Liver (tissue), 9 donors: ENCODE measurements around the gene PRPF6. TPM values are rescaled to one million over a fixed set of nuclear protein-coding genes. Genes with fewer than 3 reads are reported as not detected.

Experiments
- DNase-seq: peaks from one replicate; pipeline ENCODE4 v3.0.0-alpha.2; 2017; ENCODE audit warnings: low spot score
- H3K27ac ChIP-seq, 2 donors: one replicate each; pipeline ENCODE4 v1.7.0; 2013; ENCODE audit warnings: inconsistent platforms in 2 of 2, low read length in 2 of 2, control low read depth in 1 of 2, low read depth in 1 of 2, mild to moderate bottlenecking in 1 of 2
- H3K27me3 ChIP-seq, 4 donors: one replicate each; pipeline versions ENCODE4 v1.6.1 to v1.7.0; 2013; ENCODE audit warnings: low read length in 3 of 4, inconsistent platforms in 1 of 4, mild to moderate bottlenecking in 1 of 4, moderate library complexity in 1 of 4; ENCODE audit not compliant: control insufficient read depth in 4 of 4, insufficient read depth in 4 of 4
- H3K36me3 ChIP-seq, 4 donors: one replicate each; pipeline versions ENCODE4 v1.6.1 to v1.7.0; 2013; ENCODE audit warnings: low read length in 3 of 4, mild to moderate bottlenecking in 3 of 4, low read depth in 1 of 4, moderate library complexity in 1 of 4; ENCODE audit not compliant: control insufficient read depth in 4 of 4, insufficient read depth in 3 of 4
- H3K4me1 ChIP-seq, 4 donors: one replicate each; pipeline versions ENCODE4 v1.6.1 to v1.7.0; 2013; ENCODE audit warnings: low read length in 3 of 4, mild to moderate bottlenecking in 3 of 4, moderate library complexity in 1 of 4; ENCODE audit not compliant: control insufficient read depth in 4 of 4, insufficient read depth in 4 of 4
- H3K4me3 ChIP-seq, 3 donors: one replicate each; pipeline versions ENCODE4 v1.6.1 to v1.7.0; 2013; ENCODE audit warnings: low read length in 3 of 3, control low read depth in 1 of 3, low read depth in 1 of 3, mild to moderate bottlenecking in 1 of 3
- H3K9ac ChIP-seq, 2 donors: one replicate each; pipeline ENCODE4 v1.7.0; 2013; ENCODE audit warnings: low read length in 2 of 2, mild to moderate bottlenecking in 2 of 2, moderate library complexity in 2 of 2, control low read depth in 1 of 2, low read depth in 1 of 2
- H3K9me3 ChIP-seq, 4 donors: one replicate each; pipeline versions ENCODE4 v1.6.1 to v1.7.0; 2013; ENCODE audit warnings: low read length in 3 of 4; ENCODE audit not compliant: control insufficient read depth in 4 of 4
- EGR1 ChIP-seq, 2 donors: IDR thresholded peaks; 2 replicates each; pipeline ENCODE4 v1.6.1; 2016 to 2018; ENCODE audit warnings: antibody characterized with exemption in 2 of 2, low read depth in 2 of 2
- FOXA2 ChIP-seq: IDR thresholded peaks from 2 replicates; pipeline ENCODE4 v1.6.1; 2016; ENCODE audit warnings: antibody characterized with exemption
- GABPA ChIP-seq, 2 donors: IDR thresholded peaks in 1 of 2; conservative IDR thresholded peaks in 1 of 2; 2 replicates each; pipeline ENCODE4 v1.6.1; 2016; ENCODE audit warnings: antibody characterized with exemption in 2 of 2, mild to moderate bottlenecking in 1 of 2, moderate library complexity in 1 of 2
- HNF4A ChIP-seq, 2 donors: conservative IDR thresholded peaks; 2 replicates each; pipeline ENCODE4 v1.6.1; 2016; ENCODE audit warnings: antibody characterized with exemption in 2 of 2, mild to moderate bottlenecking in 2 of 2
- JUND ChIP-seq, 2 donors: IDR thresholded peaks; 2 replicates each; pipeline ENCODE4 v1.6.1; 2016; ENCODE audit warnings: antibody characterized with exemption in 2 of 2
- NR2F2 ChIP-seq: IDR thresholded peaks from 2 replicates; pipeline ENCODE4 v1.6.1; 2016; ENCODE audit warnings: antibody characterized with exemption
- RXRA ChIP-seq, 2 donors: IDR thresholded peaks; 2 replicates each; pipeline ENCODE4 v1.6.1; 2017 to 2018; ENCODE audit warnings: antibody characterized with exemption in 2 of 2, mild to moderate bottlenecking in 1 of 2
- TAF1 ChIP-seq: conservative IDR thresholded peaks from 2 replicates; pipeline ENCODE4 v1.6.1; 2016; ENCODE audit warnings: antibody characterized with exemption, mild to moderate bottlenecking
- YY1 ChIP-seq: IDR thresholded peaks from 2 replicates; pipeline ENCODE4 v1.6.1; 2016; ENCODE audit warnings: antibody characterized with exemption, mild to moderate bottlenecking
- WGBS: extraction: QIAGEN DNeasy Blood & Tissue Kit; methylation state at CpG from one replicate; pipeline ENCODE4 v1.1.7; 2013; 5-methylcytosine and 5-hydroxymethylcytosine counted together
- polyA plus RNA-seq, 2 donors: library from polyadenylated mRNA; stranded (reverse) in 1 of 2; unstranded in 1 of 2; fragments of 200-250 nt in 1 of 2; fragments of >200 nt in 1 of 2; fragmentation: Nextera tagmentation in 1 of 2; extraction: Ambion mirVana in 1 of 2; gene quantifications; one replicate each; pipeline versions ENCODE4 v1.2.1 to v1.2.3, GENCODE V29; 2013 to 2015
- total RNA-seq, 2 donors: library from RNA; depleted of rRNA; stranded (reverse); fragments of >200 nt; gene quantifications; one replicate each; pipeline ENCODE4 v1.2.3, GENCODE V29; 2014
- TF ChIP-seq, protein P1 (sequence below): IDR thresholded peaks from 2 replicates; pipeline ENCODE4 v1.6.1; 2016; ENCODE audit warnings: antibody characterized with exemption
- TF ChIP-seq, protein P2 (sequence below): IDR thresholded peaks from 2 replicates; pipeline ENCODE4 v1.6.1; 2016; ENCODE audit warnings: antibody characterized with exemption, mild to moderate bottlenecking
- TF ChIP-seq, protein P3 (sequence below): IDR thresholded peaks from 2 replicates; pipeline ENCODE4 v1.6.1; 2016; ENCODE audit warnings: antibody characterized with exemption
- TF ChIP-seq, protein P4 (sequence below): fragments of 150-350 bp; IDR thresholded peaks from 2 replicates; pipeline ENCODE4 v1.5.1; 2017; ENCODE audit warnings: improper control_type of control experiment, low read depth, low read length; ENCODE audit not compliant: missing input control
- donor health status: healthy.
- donor health status: healthy.
- donor health status: healthy.
- donor health status: healthy.
- donor health status: healthy.

Gene PRPF6
- total and polyA plus RNA-seq, 4 donors, result 16.3 to 24.9 (median 23.1) TPM

- H3K4me1 ChIP-seq, result peaks cover 27 to 61% (median 55%) of the 10 kb centered on the region in 4 donors
- H3K9me3 ChIP-seq, result no peaks in the 10 kb centered on the region
- H3K36me3 ChIP-seq, result no peaks in the 10 kb centered on the region
- H3K4me3 ChIP-seq, result peak within 1 kb of the TSS; percentile 71 to 89 (median 83)
- WGBS, result 8% methylated on average over 85 of the region's 85 CpGs
- DNase-seq, result peak; percentile 95
- H3K27me3 ChIP-seq, result no peaks in the 10 kb centered on the region
- TF ChIP-seq RXRA (IDR thresholded peaks at IDR 0.05) (peak; percentile 13 to 15), JUND (IDR thresholded peaks at IDR 0.05) (no peak), FOXA2 (no peak), YY1 (peak; percentile 61), TAF1 (no peak), EGR1 (IDR thresholded peaks at IDR 0.05; ENCODE audit: low read depth in 2 of 2) (no peak), NR2F2 (no peak), GABPA (IDR thresholded peaks at IDR 0.05 in 1 of 2, conservative IDR thresholded peaks at IDR 0.05 in 1 of 2) (peak in 1 of 2 donors; percentile 79), HNF4A (conservative IDR thresholded peaks at IDR 0.05) (peak in 1 of 2 donors; percentile 21)
- TF ChIP-seq, protein P1, sequence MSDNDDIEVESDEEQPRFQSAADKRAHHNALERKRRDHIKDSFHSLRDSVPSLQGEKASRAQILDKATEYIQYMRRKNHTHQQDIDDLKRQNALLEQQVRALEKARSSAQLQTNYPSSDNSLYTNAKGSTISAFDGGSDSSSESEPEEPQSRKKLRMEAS, result peak; percentile 51
- TF ChIP-seq, protein P2, sequence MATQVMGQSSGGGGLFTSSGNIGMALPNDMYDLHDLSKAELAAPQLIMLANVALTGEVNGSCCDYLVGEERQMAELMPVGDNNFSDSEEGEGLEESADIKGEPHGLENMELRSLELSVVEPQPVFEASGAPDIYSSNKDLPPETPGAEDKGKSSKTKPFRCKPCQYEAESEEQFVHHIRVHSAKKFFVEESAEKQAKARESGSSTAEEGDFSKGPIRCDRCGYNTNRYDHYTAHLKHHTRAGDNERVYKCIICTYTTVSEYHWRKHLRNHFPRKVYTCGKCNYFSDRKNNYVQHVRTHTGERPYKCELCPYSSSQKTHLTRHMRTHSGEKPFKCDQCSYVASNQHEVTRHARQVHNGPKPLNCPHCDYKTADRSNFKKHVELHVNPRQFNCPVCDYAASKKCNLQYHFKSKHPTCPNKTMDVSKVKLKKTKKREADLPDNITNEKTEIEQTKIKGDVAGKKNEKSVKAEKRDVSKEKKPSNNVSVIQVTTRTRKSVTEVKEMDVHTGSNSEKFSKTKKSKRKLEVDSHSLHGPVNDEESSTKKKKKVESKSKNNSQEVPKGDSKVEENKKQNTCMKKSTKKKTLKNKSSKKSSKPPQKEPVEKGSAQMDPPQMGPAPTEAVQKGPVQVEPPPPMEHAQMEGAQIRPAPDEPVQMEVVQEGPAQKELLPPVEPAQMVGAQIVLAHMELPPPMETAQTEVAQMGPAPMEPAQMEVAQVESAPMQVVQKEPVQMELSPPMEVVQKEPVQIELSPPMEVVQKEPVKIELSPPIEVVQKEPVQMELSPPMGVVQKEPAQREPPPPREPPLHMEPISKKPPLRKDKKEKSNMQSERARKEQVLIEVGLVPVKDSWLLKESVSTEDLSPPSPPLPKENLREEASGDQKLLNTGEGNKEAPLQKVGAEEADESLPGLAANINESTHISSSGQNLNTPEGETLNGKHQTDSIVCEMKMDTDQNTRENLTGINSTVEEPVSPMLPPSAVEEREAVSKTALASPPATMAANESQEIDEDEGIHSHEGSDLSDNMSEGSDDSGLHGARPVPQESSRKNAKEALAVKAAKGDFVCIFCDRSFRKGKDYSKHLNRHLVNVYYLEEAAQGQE, result no peak
- TF ChIP-seq, protein P3, sequence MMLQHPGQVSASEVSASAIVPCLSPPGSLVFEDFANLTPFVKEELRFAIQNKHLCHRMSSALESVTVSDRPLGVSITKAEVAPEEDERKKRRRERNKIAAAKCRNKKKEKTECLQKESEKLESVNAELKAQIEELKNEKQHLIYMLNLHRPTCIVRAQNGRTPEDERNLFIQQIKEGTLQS, result no peak
- TF ChIP-seq, protein P4, sequence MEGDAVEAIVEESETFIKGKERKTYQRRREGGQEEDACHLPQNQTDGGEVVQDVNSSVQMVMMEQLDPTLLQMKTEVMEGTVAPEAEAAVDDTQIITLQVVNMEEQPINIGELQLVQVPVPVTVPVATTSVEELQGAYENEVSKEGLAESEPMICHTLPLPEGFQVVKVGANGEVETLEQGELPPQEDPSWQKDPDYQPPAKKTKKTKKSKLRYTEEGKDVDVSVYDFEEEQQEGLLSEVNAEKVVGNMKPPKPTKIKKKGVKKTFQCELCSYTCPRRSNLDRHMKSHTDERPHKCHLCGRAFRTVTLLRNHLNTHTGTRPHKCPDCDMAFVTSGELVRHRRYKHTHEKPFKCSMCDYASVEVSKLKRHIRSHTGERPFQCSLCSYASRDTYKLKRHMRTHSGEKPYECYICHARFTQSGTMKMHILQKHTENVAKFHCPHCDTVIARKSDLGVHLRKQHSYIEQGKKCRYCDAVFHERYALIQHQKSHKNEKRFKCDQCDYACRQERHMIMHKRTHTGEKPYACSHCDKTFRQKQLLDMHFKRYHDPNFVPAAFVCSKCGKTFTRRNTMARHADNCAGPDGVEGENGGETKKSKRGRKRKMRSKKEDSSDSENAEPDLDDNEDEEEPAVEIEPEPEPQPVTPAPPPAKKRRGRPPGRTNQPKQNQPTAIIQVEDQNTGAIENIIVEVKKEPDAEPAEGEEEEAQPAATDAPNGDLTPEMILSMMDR, result no peak
- H3K27ac ChIP-seq, result peak within 1 kb of the TSS; percentile 64 to 74
- peak within 1 kb of the TSS; percentile 52 to 85 for H3K9ac ChIP-seq
Observed at GRCh38 chr20:64062596-64063388, 81.9 kb downstream of the PRPF6 start, which contains the start of gene TCEA2. Gene TCEA2, plus strand, starts transcription at chr20:64063198. Its CDS starts 115 bp downstream, at chr20:64063313.

DNA sequence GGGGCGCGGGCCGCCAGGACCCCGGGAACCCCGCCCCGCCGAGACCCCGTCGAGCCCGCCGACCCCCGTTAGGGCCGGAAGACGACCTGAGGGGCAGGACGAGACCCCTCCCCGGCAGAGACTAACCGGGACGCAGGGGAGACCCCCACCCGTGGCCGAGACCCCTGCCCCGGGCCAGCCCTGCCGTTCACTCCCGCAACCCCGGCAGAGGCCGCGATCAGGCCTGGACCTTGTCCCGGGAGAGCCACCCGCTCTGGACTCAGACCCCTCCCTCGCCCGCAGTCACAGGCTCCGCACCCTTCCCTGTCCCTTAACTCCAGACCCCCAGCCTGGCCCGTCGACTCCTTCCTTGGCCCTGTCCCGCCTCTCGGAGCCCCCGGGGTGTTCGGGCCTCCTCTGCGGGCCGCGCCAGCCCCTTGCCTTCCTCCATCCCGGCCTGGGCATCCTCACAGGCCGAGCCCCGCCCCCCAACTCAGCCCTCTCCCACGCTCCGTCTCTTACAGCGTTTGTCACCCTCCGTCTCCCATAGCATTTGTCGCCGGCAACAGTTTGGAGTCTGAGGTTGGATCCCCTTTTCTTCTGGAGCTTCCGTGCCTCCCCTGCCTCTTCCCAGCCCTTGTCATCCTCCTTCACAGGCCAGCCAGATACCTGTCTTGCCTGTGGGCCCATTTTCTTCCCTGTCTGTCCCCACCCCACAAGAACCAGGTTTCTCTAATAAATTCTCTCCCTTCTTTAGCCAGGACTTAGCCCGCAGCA, 82.6 kb downstream of the PRPF6 start:
- H3K36me3 ChIP-seq, result no peaks in the 10 kb centered on the region
- WGBS, result 2% methylated on average over 51 of the region's 51 CpGs
- DNase-seq, result no peak
- peaks cover 27 to 61% (median 52%) of the 10 kb centered on the region in 4 donors for H3K4me1 ChIP-seq
- peak overlapping the region; percentile 52 to 85 for H3K9ac ChIP-seq
- TF ChIP-seq YY1, result no peak
- TF ChIP-seq RXRA (IDR thresholded peaks at IDR 0.05), result no peak
- no peak for TF ChIP-seq GABPA (IDR thresholded peaks at IDR 0.05 in 1 of 2, conservative IDR thresholded peaks at IDR 0.05 in 1 of 2)
- no peak for TF ChIP-seq JUND (IDR thresholded peaks at IDR 0.05)
- H3K9me3 ChIP-seq, result no peaks in the 10 kb centered on the region
- peak overlapping the region; percentile 71 to 89 (median 83) for H3K4me3 ChIP-seq
- no peaks in the 10 kb centered on the region for H3K27me3 ChIP-seq
- H3K27ac ChIP-seq, result peak overlapping the region; percentile 64 to 74
